Spleen (tissue), 11 donors: ENCODE results near the gene TBX1. TPM values are rescaled to one million over a fixed set of nuclear protein-coding genes. Genes with fewer than 3 reads are reported as not detected.

Source experiments
- DNase-seq: peaks from one replicate; pipeline ENCODE4 v3.0.0-alpha.2; 2020
- H3K27ac ChIP-seq, 8 donors: fragments of 200-600 bp; sonication (generic) in 7 of 8; 1 replicate in 4 of 8; 2 replicates in 4 of 8; pipeline versions ENCODE4 v1.5.0 to v1.8.0; 2016 to 2021; ENCODE audit warnings: inconsistent platforms in 4 of 8, mild to moderate bottlenecking in 4 of 8, moderate library complexity in 1 of 8
- H3K27me3 ChIP-seq, 7 donors: fragments of 200-600 bp; sonication (generic) in 6 of 7; replicated peaks in 1 of 7; 1 replicate in 4 of 7; 2 replicates in 3 of 7; pipeline versions ENCODE4 v1.5.0 to v1.8.0; 2016 to 2021; ENCODE audit warnings: inconsistent platforms in 3 of 7, mild to moderate bottlenecking in 1 of 7
- H3K36me3 ChIP-seq, 6 donors: fragments of 200-600 bp; sonication (generic) in 5 of 6; 1 replicate in 4 of 6; 2 replicates in 2 of 6; pipeline versions ENCODE4 v1.5.0 to v1.8.0; 2016 to 2021; ENCODE audit warnings: inconsistent platforms in 2 of 6
- H3K4me1 ChIP-seq, 6 donors: fragments of 200-600 bp; sonication (generic) in 5 of 6; 1 replicate in 3 of 6; 2 replicates in 3 of 6; pipeline versions ENCODE4 v1.5.0 to v1.8.0; 2016 to 2021; ENCODE audit warnings: inconsistent platforms in 3 of 6
- H3K4me3 ChIP-seq, 8 donors: fragments of 200-600 bp; sonication (generic) in 7 of 8; 1 replicate in 4 of 8; 2 replicates in 4 of 8; pipeline versions ENCODE4 v1.5.0 to v1.8.0; 2016 to 2021; ENCODE audit warnings: inconsistent platforms in 4 of 8, mild to moderate bottlenecking in 4 of 8, moderate library complexity in 2 of 8
- H3K9me3 ChIP-seq, 8 donors: fragments of 200-600 bp; sonication (generic) in 7 of 8; 1 replicate in 4 of 8; 2 replicates in 4 of 8; pipeline versions ENCODE4 v1.5.0 to v1.8.0; 2016 to 2021; ENCODE audit warnings: inconsistent platforms in 4 of 8
- CTCF ChIP-seq, 11 experiments: fragments of 200-600 bp in 7 of 11; fragments of 450-650 bp in 4 of 11; sonication (generic) in 4 of 11; IDR thresholded peaks in 8 of 11; conservative IDR thresholded peaks in 3 of 11; 1 replicate in 7 of 11; 2 replicates in 4 of 11; pipeline versions ENCODE4 v1.4.0 to v1.8.0; 2016 to 2021; ENCODE audit warnings: antibody characterized with exemption in 11 of 11, inconsistent platforms in 4 of 11, mild to moderate bottlenecking in 1 of 11
- POLR2A ChIP-seq, 3 donors: fragments of 450-650 bp; IDR thresholded peaks; one replicate each; pipeline ENCODE4 v1.5.1; 2017; ENCODE audit warnings: antibody characterized with exemption in 3 of 3, mild to moderate bottlenecking in 1 of 3
- POLR2AphosphoS5 ChIP-seq, 3 donors: sonication (generic); formaldehyde crosslinking; IDR thresholded peaks; one replicate each; pipeline ENCODE4 v1.5.1; 2017; ENCODE audit warnings: antibody characterized with exemption in 3 of 3
- WGBS, 5 donors: extraction: QIAGEN DNeasy Blood & Tissue Kit in 3 of 5; methylation state at CpG; one replicate each; pipeline versions ENCODE4 v1.1.5 to v1.1.7; 2013 to 2018; 5-methylcytosine and 5-hydroxymethylcytosine counted together
- intact Hi-C: fragments of 100-400 bp; cut with DNase I; formaldehyde crosslinking; loops from one replicate; pipeline ENCODE4 v1.15.0; 2023; ENCODE audit warnings: low total_unique reads
- polyA plus RNA-seq, 3 donors: library from polyadenylated mRNA; stranded (reverse); fragments of 200-250 nt; gene quantifications; one replicate each; pipeline ENCODE4 v1.2.1, GENCODE V29; 2013
- total RNA-seq, 7 donors: library from RNA; depleted of rRNA in 3 of 7; stranded (reverse); fragments of >200 nt in 3 of 7; fragmentation: NEBNext Ultra II Directional in 4 of 7; extraction: Animal tissue kit (Norgen Biotek cat#: 25700) in 4 of 7; gene quantifications; one replicate each; pipeline versions ENCODE4 v1.1.0 to v1.2.1, GENCODE V29; 2016 to 2021
- donor health status: healthy with polysubstance abuse.
- donor health status: DM: no; HTN: no; CAD: no; lungs with moderate emphysema.
- donor health status: DM: no; HTN: no; CAD: no.
- donor health status: Bipolar disorder and iron deficiency.
- donor health status: healthy.
- donor health status: DM: no; HTN: no; CAD: no.
- donor health status: DM: yes; HTN: yes; CAD: no.

Gene TBX1
- total and polyA plus RNA-seq, 10 donors, result 0.17 to 10.5 (median 0.70) TPM

GRCh38 chr22:19735665-19736510 is 24.7 kb upstream of the TBX1 start:
- Histone ChIP-seq H3K4me1 (peaks cover 0 to 6% (median 2%) of the 10 kb centered on the region in 6 donors), H3K27me3 (peaks cover 0 to 20% (median 6%) of the 10 kb centered on the region in 7 donors), H3K4me3 (no peak overlapping the region), H3K9me3 (no peaks in the 10 kb centered on the region), H3K36me3 (no peaks in the 10 kb centered on the region), H3K27ac (no peak overlapping the region)
- intact Hi-C loops, result no loop called here
- 79 to 90% (median 80%) methylated on average over 16 to 21 of the region's 21 CpGs for WGBS, 5 donors
- DNase-seq, result no peak
- no peak for TF ChIP-seq POLR2AphosphoS5 (IDR thresholded peaks at IDR 0.05)
- no peak for TF ChIP-seq CTCF (IDR thresholded peaks at IDR 0.05 in 8 of 11, conservative IDR thresholded peaks at IDR 0.05 in 3 of 11)
- TF ChIP-seq POLR2A (IDR thresholded peaks at IDR 0.05), result no peak

GRCh38 chr22:19737846-19738663 is 22.5 kb upstream of the TBX1 start:
- Histone ChIP-seq H3K27ac (no peak overlapping the region), H3K9me3 (no peaks in the 10 kb centered on the region), H3K4me3 (no peak overlapping the region), H3K27me3 (peaks cover 0 to 10% (median 0%) of the 10 kb centered on the region in 7 donors), H3K36me3 (no peaks in the 10 kb centered on the region), H3K4me1 (no peaks in the 10 kb centered on the region)
- WGBS, 5 donors, result 70 to 87% (median 85%) methylated on average over 4 to 17 of the region's 17 CpGs
- intact Hi-C loops, result no loop called here
- TF ChIP-seq CTCF (IDR thresholded peaks at IDR 0.05 in 8 of 11, conservative IDR thresholded peaks at IDR 0.05 in 3 of 11), result no peak
- no peak for TF ChIP-seq POLR2AphosphoS5 (IDR thresholded peaks at IDR 0.05)
- no peak for TF ChIP-seq POLR2A (IDR thresholded peaks at IDR 0.05)
- no peak for DNase-seq

GRCh38 chr22:19738664-19739447 is 21.7 kb upstream of the TBX1 start:
- 71 to 78% (median 75%) methylated on average over 19 to 31 of the region's 31 CpGs for WGBS, 5 donors
- DNase-seq, result no peak

GRCh38 chr22:19739448-19739895 is 21.1 kb upstream of the TBX1 start:
- TF ChIP-seq POLR2AphosphoS5 (IDR thresholded peaks at IDR 0.05), result no peak
- TF ChIP-seq CTCF (IDR thresholded peaks at IDR 0.05 in 8 of 11, conservative IDR thresholded peaks at IDR 0.05 in 3 of 11), result no peak
- TF ChIP-seq POLR2A (IDR thresholded peaks at IDR 0.05), result no peak
- no peaks in the 10 kb centered on the region for H3K4me1 ChIP-seq
- H3K9me3 ChIP-seq, result no peaks in the 10 kb centered on the region
- peaks cover 0 to 10% (median 0%) of the 10 kb centered on the region in 7 donors for H3K27me3 ChIP-seq
- H3K27ac ChIP-seq, result no peak overlapping the region
- no peak for DNase-seq
- intact Hi-C loops, result no loop called here
- no peaks in the 10 kb centered on the region for H3K36me3 ChIP-seq
- WGBS, 5 donors, result 76 to 80% (median 80%) methylated on average over 5 to 16 of the region's 16 CpGs
- no peak overlapping the region for H3K4me3 ChIP-seq

More at GRCh38 chr22:19738664-19739447, 21.7 kb upstream of the TBX1 start:
- TF ChIP-seq POLR2A (IDR thresholded peaks at IDR 0.05), result no peak
- TF ChIP-seq POLR2AphosphoS5 (IDR thresholded peaks at IDR 0.05), result no peak
- intact Hi-C loops, result no loop called here
- Histone ChIP-seq H3K9me3 (no peaks in the 10 kb centered on the region), H3K4me3 (no peak overlapping the region), H3K27me3 (peaks cover 0 to 10% (median 0%) of the 10 kb centered on the region in 7 donors), H3K36me3 (no peaks in the 10 kb centered on the region), H3K27ac (no peak overlapping the region), H3K4me1 (no peaks in the 10 kb centered on the region)
